NCI-H510A (cell line): ENCODE data around the gene SEMA6B.

ENCODE experiments used
- DNase-seq: peaks from one replicate; lab custom pipeline; 2025; lab: John Stamatoyannopoulos, UW

The SEMA6B gene

GRCh38 chr19:4525563-4526002, 33.9 kb downstream of the SEMA6B start:
- DNase-seq, result no peak

GRCh38 chr19:4524808-4525562, 34.5 kb downstream of the SEMA6B start:
- no peak for DNase-seq

DNA sequence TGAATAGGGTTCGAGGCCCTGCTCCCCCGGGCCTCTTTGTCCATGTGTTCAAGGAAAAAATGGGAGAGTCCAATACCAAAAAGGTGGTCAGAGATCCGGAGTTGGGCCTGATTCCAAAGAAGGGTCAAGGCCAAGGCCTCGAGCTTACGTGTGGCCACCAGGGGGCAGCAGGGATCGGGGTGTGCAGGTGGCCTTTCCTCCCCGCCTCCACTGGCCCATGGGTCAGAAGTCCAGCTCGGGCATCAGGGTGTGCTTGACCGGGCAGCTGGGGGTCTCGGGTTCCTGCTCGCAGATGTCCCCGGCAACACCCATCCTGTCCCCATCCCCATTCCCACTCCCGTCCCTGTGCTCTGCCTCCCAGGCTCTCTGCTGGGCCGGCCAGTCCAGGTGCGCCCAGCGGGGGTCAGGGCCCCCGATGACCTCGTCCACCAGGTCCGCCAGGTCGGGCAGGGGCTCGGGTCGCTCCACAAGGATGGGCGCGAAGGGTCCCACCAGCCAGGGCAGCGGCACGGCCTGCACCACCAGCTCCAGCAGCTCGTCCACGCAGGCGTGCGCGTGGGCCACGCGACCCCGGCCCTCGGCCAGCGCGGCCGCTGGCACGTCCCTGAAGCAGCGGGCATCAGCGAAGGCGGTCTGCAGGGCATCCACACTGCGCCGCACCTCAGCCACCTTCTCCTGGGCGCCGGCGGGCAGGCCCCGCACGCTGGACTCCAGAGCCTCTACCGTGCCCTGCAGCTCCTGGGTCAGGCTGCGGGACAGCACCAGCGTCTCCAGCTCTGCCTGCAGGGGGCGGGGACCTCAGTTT, 36.0 kb downstream of the SEMA6B start:
- DNase-seq, result no peak

DNA sequence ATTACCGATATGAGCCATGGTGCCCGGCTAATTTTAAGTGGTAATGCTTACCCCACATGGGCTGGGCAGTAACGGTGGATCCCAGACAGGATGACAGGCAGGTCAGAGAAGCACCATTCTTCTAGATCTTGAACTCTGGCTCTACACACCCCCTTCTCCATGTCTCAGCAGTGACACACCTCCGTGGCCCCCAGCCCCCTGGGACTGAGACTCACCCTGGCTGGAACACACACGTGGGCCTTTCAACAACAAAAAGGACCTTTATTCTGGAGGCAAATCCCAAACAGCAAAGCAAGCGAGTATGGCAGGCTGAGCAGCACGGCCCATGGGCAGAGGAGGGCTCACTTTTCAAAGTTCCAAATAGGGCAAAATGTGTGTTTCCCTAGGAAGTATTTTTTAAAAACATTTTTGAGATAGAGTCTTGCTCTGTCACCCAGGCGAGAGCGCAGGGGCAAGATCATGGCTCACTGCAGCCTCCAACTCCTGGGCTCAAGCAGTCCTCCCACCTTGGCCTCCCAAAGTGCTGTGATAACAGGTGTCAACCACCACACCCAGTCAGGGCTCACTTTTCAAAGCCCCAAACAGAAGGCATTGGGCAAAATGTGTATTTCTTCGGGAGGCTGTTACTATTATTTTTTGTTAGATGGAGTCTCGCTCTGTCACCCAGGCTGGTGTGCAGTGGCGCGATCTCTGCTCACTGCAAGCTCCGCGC, 37.0 kb downstream of the SEMA6B start:
- no peak for DNase-seq

- no peak for DNase-seq
Measured at GRCh38 chr19:4521888-4522242, 37.6 kb downstream of the SEMA6B start.

- DNase-seq, result no peak
Measured at GRCh38 chr19:4521170-4521887, 38.2 kb downstream of the SEMA6B start.

- no peak for DNase-seq
Measured at GRCh38 chr19:4519521-4520277, 39.8 kb downstream of the SEMA6B start.

- no peak for DNase-seq
Measured at GRCh38 chr19:4519172-4519496, 40.4 kb downstream of the SEMA6B start.

DNA sequence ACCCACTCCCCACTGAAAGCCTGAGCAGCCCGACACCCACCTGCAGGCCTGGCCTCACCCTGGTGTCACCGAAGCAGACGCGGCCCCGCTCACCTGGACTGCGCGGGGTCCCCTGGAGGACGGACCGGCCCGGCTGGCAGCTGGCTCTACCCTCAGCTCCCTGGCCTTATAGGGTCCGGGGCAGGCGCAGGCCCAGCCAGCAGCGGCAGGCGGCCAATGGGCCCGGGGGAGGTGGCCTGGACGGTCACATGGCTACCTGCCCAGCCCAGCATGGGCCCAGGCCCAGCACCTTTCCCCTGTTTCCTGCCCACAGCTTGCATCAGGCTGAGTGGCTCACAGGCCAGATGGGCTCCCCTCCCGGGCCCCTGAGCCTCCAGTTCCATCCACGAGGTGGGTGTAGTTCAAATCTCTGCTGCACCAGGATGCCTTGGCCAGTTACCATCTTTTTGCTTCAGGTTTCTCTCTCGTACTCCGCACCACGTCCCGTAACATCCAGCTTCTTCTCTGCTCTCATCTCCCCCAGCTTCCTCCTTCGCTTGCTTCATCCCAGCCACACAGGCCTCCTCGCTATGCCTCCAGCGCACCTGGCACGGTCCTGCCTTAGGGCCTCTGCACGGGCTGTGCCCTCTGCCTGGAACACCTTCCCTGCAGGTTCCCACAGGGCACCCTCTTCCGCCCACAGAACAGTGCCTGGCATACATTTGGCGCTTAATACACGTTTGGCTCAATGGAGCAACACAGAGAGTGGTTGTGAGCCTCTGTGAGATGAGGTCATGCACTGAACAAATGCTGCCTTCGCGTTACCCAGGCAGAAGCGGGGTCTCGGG, 40.9 kb downstream of the SEMA6B start, which contains the start of gene PLIN4:
TSS of gene PLIN4 (minus strand) at position 142 of the 827 bp plus-strand sequence. CDS start 214 bp downstream, outside the sequence.
- no peak for DNase-seq

DNA sequence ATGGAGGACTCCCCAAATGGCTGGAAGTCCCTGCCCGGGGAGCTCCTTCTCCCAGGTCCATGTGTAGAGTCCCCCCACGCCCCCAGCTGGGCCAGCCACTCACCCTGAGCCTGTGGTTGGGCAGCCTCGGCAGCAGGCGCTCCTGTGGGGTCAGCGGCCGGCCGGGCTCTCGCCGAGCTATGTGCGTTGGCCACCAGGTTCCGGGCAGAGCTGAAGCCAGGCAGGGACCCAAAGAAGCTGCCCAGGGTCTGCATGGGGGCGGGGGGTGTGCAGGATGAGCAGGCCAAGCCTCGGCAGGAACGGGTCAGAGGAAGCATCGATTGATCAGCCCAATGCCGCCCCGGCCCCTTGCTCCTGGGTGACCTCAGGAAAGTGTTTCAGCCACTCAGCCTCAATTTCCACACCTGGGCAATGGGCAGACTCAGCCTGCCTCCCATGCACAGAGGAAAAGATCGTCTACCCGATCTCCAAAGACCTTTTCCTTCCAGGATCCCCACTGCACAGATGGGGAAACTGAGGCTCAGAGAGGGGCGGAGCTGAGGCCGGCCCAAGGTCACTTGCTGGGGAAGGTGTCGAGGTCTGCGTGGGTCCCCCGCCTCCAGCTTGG, 41.9 kb downstream of the SEMA6B start:
- DNase-seq, result no peak

GRCh38 chr19:4516939-4517300, 42.6 kb downstream of the SEMA6B start:
- no peak for DNase-seq

GRCh38 chr19:4516199-4516938, 43.1 kb downstream of the SEMA6B start:
- no peak for DNase-seq

DNA sequence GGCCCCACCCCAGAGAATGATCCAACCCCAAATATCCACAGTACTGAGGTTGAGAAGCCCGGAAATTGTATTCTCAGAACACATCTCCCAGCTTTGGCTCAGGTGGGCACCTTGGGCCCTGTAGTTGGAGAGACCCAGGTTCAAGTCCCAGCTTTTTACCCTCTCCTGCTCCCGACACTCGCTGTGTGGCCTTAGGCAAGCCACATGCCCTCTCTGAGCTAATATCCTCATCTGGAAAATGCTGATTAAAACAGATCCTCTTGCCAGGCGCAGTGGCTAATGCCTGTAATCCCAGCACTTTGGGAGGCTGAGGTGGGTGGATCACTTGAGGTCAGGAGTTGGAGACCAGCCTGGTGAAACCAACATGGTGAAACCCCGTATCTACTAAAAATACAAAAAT, 43.8 kb downstream of the SEMA6B start:
- no peak for DNase-seq

GRCh38 chr19:4513248-4513647, 46.2 kb downstream of the SEMA6B start:
- no peak for DNase-seq

- DNase-seq, result no peak
Measured at GRCh38 chr19:4512070-4512469, 47.4 kb downstream of the SEMA6B start.

DNA sequence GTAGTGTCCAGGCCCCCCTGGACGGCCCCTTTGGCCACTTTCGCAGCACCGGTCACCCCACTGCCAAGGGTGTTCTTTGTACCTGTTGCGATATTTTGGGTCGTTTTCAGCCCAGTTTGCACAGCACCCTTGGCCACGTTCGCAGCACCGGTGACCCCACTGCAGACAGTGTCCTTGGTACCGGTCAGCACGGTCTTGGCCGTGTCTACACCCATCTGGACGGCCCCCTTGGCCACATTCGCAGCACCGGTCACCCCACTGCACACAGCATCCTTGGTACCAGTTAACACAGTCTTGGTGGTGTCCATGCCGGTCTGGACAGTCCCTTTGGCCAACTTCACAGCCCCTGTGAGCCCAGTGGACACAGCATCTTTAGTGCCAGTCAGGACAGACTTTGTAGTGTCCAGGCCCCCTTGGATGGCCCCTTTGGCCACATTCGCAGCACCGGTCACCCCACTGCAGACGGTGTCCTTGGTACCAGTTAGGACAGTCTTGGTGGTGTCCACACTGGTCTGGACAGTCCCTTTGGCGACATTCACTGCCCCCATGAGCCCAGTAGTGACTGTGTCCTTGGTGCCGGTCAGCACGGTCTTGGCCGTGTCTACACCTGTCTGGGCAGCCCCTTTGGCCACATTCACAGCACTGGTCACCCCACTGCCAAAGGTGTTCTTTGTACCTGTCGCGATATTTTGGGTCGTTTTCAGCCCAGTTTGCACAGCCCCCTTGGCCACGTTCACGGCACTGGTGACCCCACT, 48.0 kb downstream of the SEMA6B start:
- DNase-seq, result no peak

GRCh38 chr19:4510435-4511255, 48.8 kb downstream of the SEMA6B start:
- no peak for DNase-seq

DNA sequence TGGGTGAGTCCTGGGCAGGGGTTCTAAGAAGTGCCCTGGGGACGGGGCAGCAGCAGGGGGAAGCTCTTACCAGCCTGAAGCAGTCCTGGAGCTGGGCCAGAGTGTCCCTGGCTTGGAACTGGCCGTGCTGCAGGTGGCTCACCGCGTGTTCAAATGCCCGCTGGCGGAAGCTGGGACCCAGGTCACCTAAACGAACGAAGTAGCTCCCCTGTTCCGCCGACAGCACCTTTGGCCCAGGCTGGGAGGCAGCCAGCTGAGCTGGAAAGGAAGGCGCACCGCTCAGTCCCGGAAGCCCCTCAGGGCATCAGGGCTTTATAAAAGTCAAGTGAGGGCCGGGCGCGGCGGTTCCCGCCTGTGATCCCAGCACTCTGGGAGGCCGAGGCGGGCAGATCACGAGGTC, 50.8 kb downstream of the SEMA6B start:
- no peak for DNase-seq
